MM.1S (cell line): ENCODE results near the gene DPAGT1.

Experiments
- DNase-seq: peaks from one replicate; pipeline ENCODE4 v3.0.0-alpha.2; 2015
- H2AFZ ChIP-seq: fragments of 300-600 bp; sonication (generic); 2 replicates; pipeline ENCODE4 v1.6.0; 2016; ENCODE audit warnings: antibody characterized with exemption, low read length
- H3F3A ChIP-seq: fragments of 300-600 bp; sonication (generic); 2 replicates; pipeline ENCODE4 v1.6.1; 2016; ENCODE audit warnings: mild to moderate bottlenecking, antibody characterized with exemption, low read length, moderate library complexity, mixed read lengths; ENCODE audit not compliant: insufficient read depth
- H3K27ac ChIP-seq: fragments of 300-600 bp; sonication (generic); 2 replicates; pipeline ENCODE4 v1.5.1; 2016; ENCODE audit warnings: mild to moderate bottlenecking, low read length
- H3K27me3 ChIP-seq: fragments of 300-600 bp; sonication (generic); replicated peaks from 2 replicates; pipeline ENCODE4 v1.6.0; 2016; ENCODE audit warnings: low read length; ENCODE audit not compliant: insufficient read depth
- H3K36me3 ChIP-seq: fragments of 300-600 bp; sonication (generic); replicated peaks from 2 replicates; pipeline ENCODE4 v1.6.1; 2016; ENCODE audit warnings: mild to moderate bottlenecking, low read length, mixed read lengths; ENCODE audit not compliant: insufficient read depth
- H3K4me1 ChIP-seq: fragments of 300-600 bp; sonication (generic); 2 replicates; pipeline ENCODE4 v1.6.1; 2016; ENCODE audit warnings: low read length, mixed read lengths
- H3K4me2 ChIP-seq: fragments of 300-600 bp; sonication (generic); 2 replicates; pipeline ENCODE4 v1.6.0; 2016; ENCODE audit warnings: low read depth, low read length
- H3K4me3 ChIP-seq: fragments of 300-600 bp; sonication (generic); 2 replicates; pipeline ENCODE4 v1.5.1; 2016; ENCODE audit warnings: low read length, mixed read lengths
- H3K79me2 ChIP-seq: fragments of 300-600 bp; sonication (generic); 2 replicates; pipeline ENCODE4 v1.6.1; 2016; ENCODE audit warnings: mixed run types, low read length, mixed read lengths
- H3K9ac ChIP-seq: fragments of 300-600 bp; sonication (generic); 2 replicates; pipeline ENCODE4 v1.6.1; 2016; ENCODE audit warnings: low read length, mixed read lengths
- H3K9me2 ChIP-seq: fragments of 300-600 bp; sonication (generic); replicated peaks from 2 replicates; pipeline ENCODE4 v1.6.1; 2016; ENCODE audit warnings: mild to moderate bottlenecking, low read length, mixed read lengths; ENCODE audit not compliant: insufficient read depth
- H3K9me3 ChIP-seq: fragments of 300-600 bp; sonication (generic); replicated peaks from 2 replicates; pipeline ENCODE4 v1.6.1; 2016; ENCODE audit warnings: mild to moderate bottlenecking, low read length, mixed read lengths; ENCODE audit not compliant: insufficient read depth
- H4K20me1 ChIP-seq: fragments of 300-600 bp; sonication (generic); 2 replicates; pipeline ENCODE4 v1.6.1; 2016; ENCODE audit warnings: mild to moderate bottlenecking, low read length, moderate library complexity, mixed read lengths; ENCODE audit not compliant: insufficient read depth
- CTCF ChIP-seq: fragments of 300-600 bp; sonication (generic); IDR thresholded peaks from 2 replicates; pipeline ENCODE4 v1.5.1; 2016; ENCODE audit warnings: antibody characterized with exemption, low read length, mixed read lengths
- EZH2 ChIP-seq: fragments of 300-600 bp; sonication (generic); optimal IDR thresholded peaks from 2 replicates; pipeline ENCODE3; 2017; ENCODE audit warnings: low read depth, mild to moderate bottlenecking, antibody characterized with exemption, low read length, mixed read lengths
- EZH2phosphoT487 ChIP-seq: fragments of 300-600 bp; sonication (generic); IDR thresholded peaks from 2 replicates; pipeline ENCODE4 v1.6.1; 2018; ENCODE audit warnings: antibody characterized with exemption, low read length

The DPAGT1 gene

GRCh38 chr11:119126675-119127268, 25.1 kb upstream of the DPAGT1 start:
- no peaks in the 10 kb centered on the region for H4K20me1 ChIP-seq
- H2AFZ ChIP-seq, result no peak overlapping the region
- no peaks in the 10 kb centered on the region for H3K27me3 ChIP-seq
- H3K79me2 ChIP-seq, result peaks cover 34% of the 10 kb centered on the region
- no peak overlapping the region for H3K9ac ChIP-seq
- DNase-seq, result no peak
- TF ChIP-seq EZH2phosphoT487 (no peak), CTCF (no peak), EZH2 (no peak)
- H3K4me3 ChIP-seq, result no peak overlapping the region
- H3F3A ChIP-seq, result peaks cover 3% of the 10 kb centered on the region; the same call in 1 of the 2 replicates
- 0 out of 2 replicates have a peak, but pooled peaks cover 4% of the 10 kb centered on the region for H3K4me1 ChIP-seq
- H3K36me3 ChIP-seq, result peaks cover 5% of the 10 kb centered on the region; the same call in 1 of the 2 replicates
- H3K9me2 ChIP-seq, result no peaks in the 10 kb centered on the region
- no peaks in the 10 kb centered on the region for H3K9me3 ChIP-seq
- H3K27ac ChIP-seq, result no peak overlapping the region
- H3K4me2 ChIP-seq, result no peak overlapping the region

- no peak overlapping the region for H3K4me3 ChIP-seq
- TF ChIP-seq EZH2 (no peak), EZH2phosphoT487 (no peak), CTCF (no peak)
- no peak for DNase-seq
- H3K27me3 ChIP-seq, result no peaks in the 10 kb centered on the region
- H3K79me2 ChIP-seq, result peaks cover 37% of the 10 kb centered on the region
- H3K9me3 ChIP-seq, result no peaks in the 10 kb centered on the region
- no peaks in the 10 kb centered on the region for H4K20me1 ChIP-seq
- H3K9me2 ChIP-seq, result no peaks in the 10 kb centered on the region
- no peak overlapping the region for H2AFZ ChIP-seq
- no peak overlapping the region for H3K9ac ChIP-seq
- peaks cover 5% of the 10 kb centered on the region; the same call in 1 of the 2 replicates for H3K36me3 ChIP-seq
- no peak overlapping the region for H3K27ac ChIP-seq
- peaks cover 4% of the 10 kb centered on the region for H3F3A ChIP-seq
- H3K4me1 ChIP-seq, result 0 out of 2 replicates have a peak, but pooled peaks cover 4% of the 10 kb centered on the region
- no peak overlapping the region for H3K4me2 ChIP-seq
Measured at GRCh38 chr11:119125821-119126220, 24.2 kb upstream of the DPAGT1 start.

- peak overlapping the region; percentile 75 for H2AFZ ChIP-seq
- H3K4me1 ChIP-seq, result peaks cover 11% of the 10 kb centered on the region; the same call in 1 of the 2 replicates
- peaks cover 16% of the 10 kb centered on the region for H3F3A ChIP-seq
- no peaks in the 10 kb centered on the region for H3K27me3 ChIP-seq
- peak overlapping the region; percentile 93 for H3K4me3 ChIP-seq
- DNase-seq, result no peak
- no peak for TF ChIP-seq CTCF
- no peak for TF ChIP-seq EZH2
- TF ChIP-seq EZH2phosphoT487, result no peak
- no peaks in the 10 kb centered on the region for H3K9me3 ChIP-seq
- peaks cover 37% of the 10 kb centered on the region for H3K79me2 ChIP-seq
- H3K4me2 ChIP-seq, result peak overlapping the region; percentile 92
- peak overlapping the region; percentile 72 for H3K9ac ChIP-seq
- no peaks in the 10 kb centered on the region for H4K20me1 ChIP-seq
- H3K36me3 ChIP-seq, result peaks cover 5% of the 10 kb centered on the region; the same call in 1 of the 2 replicates
- H3K9me2 ChIP-seq, result no peaks in the 10 kb centered on the region
- peak overlapping the region; percentile 54; the same call in 1 of the 2 replicates for H3K27ac ChIP-seq
Measured at GRCh38 chr11:119121811-119122124, 20.1 kb upstream of the DPAGT1 start.
